ENCODE measurements around the gene SYPL2. TPM values are rescaled to one million over a fixed set of nuclear protein-coding genes. Genes with fewer than 3 reads are reported as not detected.
A peak's percentile ranks its signal among the peaks of the same experiment; 100 is the strongest.

The SYPL2 gene
- total and polyA plus RNA-seq, 4 donors = 0.14 to 4.7 (median 3.7) TPM

DNA sequence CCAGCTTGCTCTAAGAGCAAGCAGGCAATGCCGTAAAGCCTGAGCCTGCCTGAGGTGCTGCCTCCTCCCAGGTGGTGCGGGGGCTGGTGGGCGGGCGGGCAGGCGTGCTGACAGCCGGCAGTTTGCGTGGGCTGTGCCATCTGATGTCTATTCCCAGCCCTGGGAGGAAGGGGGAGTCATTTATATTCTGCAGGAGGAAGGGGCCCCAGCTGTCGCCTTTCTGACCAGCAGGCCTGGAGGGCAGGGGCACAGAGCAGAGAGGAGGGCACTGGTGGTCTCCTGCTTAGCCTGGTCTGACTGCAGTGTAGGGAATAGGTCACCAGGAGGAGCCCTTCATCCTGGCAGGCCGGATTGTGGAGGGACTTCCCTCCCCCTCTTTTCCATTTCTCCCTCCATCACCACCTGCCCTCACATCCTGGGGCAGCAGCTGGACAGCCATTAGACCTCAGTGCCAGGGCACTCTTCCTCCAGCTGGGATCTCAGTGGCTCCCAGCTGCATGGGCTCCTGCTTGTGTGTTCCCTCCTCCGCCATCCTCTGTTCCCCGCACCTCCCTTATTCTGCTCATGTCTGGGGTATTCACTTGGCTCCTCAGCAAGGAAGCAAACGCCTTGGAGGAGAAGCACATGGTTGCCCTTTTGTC is 31.9 kb downstream of the SYPL2 start:
- no peaks in the 10 kb centered on the region for H3K27me3 ChIP-seq (ENCODE audit: control insufficient read depth in 4 of 4, insufficient read depth in 4 of 4, low read length in 3 of 4)
- peaks cover 0 to 15% (median 9%) of the 10 kb centered on the region in 4 donors for H3K36me3 ChIP-seq (ENCODE audit: control insufficient read depth in 4 of 4, insufficient read depth in 3 of 4, low read depth in 1 of 4, low read length in 3 of 4)
- 86% methylated on average over 12 of the region's 12 CpGs for WGBS
- H3K27ac ChIP-seq (ENCODE audit: low read depth in 1 of 2, low read length in 2 of 2) = no peak overlapping the region
- H3K4me1 ChIP-seq (ENCODE audit: control insufficient read depth in 4 of 4, insufficient read depth in 4 of 4, low read length in 3 of 4) = peaks cover 0 to 12% (median 8%) of the 10 kb centered on the region in 4 donors
- TF ChIP-seq SP1 (IDR thresholded peaks at IDR 0.05) (no peak), RAD21 (IDR thresholded peaks at IDR 0.05) (peak; percentile 22 to 68), GABPA (IDR thresholded peaks at IDR 0.05 in 1 of 2, conservative IDR thresholded peaks at IDR 0.05 in 1 of 2) (no peak), CTCF (IDR thresholded peaks at IDR 0.05; ENCODE audit: low read depth, low read length, missing input control) (peak; percentile 35), TAF1 (conservative IDR thresholded peaks at IDR 0.05) (no peak), NR2F2 (IDR thresholded peaks at IDR 0.05) (no peak), ZBTB33 (IDR thresholded peaks at IDR 0.05) (no peak), EGR1 (IDR thresholded peaks at IDR 0.05; ENCODE audit: low read depth in 2 of 2) (no peak)
- TF ChIP-seq, protein P1, sequence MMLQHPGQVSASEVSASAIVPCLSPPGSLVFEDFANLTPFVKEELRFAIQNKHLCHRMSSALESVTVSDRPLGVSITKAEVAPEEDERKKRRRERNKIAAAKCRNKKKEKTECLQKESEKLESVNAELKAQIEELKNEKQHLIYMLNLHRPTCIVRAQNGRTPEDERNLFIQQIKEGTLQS (IDR thresholded peaks at IDR 0.05) = no peak
- TF ChIP-seq, protein P2, sequence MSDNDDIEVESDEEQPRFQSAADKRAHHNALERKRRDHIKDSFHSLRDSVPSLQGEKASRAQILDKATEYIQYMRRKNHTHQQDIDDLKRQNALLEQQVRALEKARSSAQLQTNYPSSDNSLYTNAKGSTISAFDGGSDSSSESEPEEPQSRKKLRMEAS (IDR thresholded peaks at IDR 0.05) = no peak
- H3K4me3 ChIP-seq (ENCODE audit: low read depth in 1 of 3, low read length in 3 of 3) = no peak overlapping the region
- H3K9ac ChIP-seq (ENCODE audit: low read depth in 1 of 2, low read length in 2 of 2) = no peak overlapping the region
- H3K9me3 ChIP-seq (ENCODE audit: control insufficient read depth in 4 of 4, low read length in 3 of 4) = no peaks in the 10 kb centered on the region
- no peak for DNase-seq (ENCODE audit: low spot score)

GRCh38 chr1:109499081-109499480 is 32.7 kb downstream of the SYPL2 start:
- no peak for DNase-seq (ENCODE audit: low spot score)
- no peak overlapping the region for H3K9ac ChIP-seq (ENCODE audit: low read depth in 1 of 2, low read length in 2 of 2)
- H3K36me3 ChIP-seq (ENCODE audit: control insufficient read depth in 4 of 4, insufficient read depth in 3 of 4, low read depth in 1 of 4, low read length in 3 of 4) = peaks cover 0 to 15% (median 9%) of the 10 kb centered on the region in 4 donors
- no peaks in the 10 kb centered on the region for H3K9me3 ChIP-seq (ENCODE audit: control insufficient read depth in 4 of 4, low read length in 3 of 4)
- H3K27ac ChIP-seq (ENCODE audit: low read depth in 1 of 2, low read length in 2 of 2) = no peak overlapping the region
- H3K27me3 ChIP-seq (ENCODE audit: control insufficient read depth in 4 of 4, insufficient read depth in 4 of 4, low read length in 3 of 4) = no peaks in the 10 kb centered on the region
- TF ChIP-seq HNF4G (IDR thresholded peaks at IDR 0.05) (no peak), CTCF (IDR thresholded peaks at IDR 0.05; ENCODE audit: low read depth, low read length, missing input control) (no peak), HNF4A (conservative IDR thresholded peaks at IDR 0.05) (no peak), GABPA (IDR thresholded peaks at IDR 0.05 in 1 of 2, conservative IDR thresholded peaks at IDR 0.05 in 1 of 2) (no peak), SP1 (IDR thresholded peaks at IDR 0.05) (no peak), ZBTB33 (IDR thresholded peaks at IDR 0.05) (no peak), FOXA2 (IDR thresholded peaks at IDR 0.05) (no peak), TAF1 (conservative IDR thresholded peaks at IDR 0.05) (no peak), NR2F2 (IDR thresholded peaks at IDR 0.05) (no peak), JUND (IDR thresholded peaks at IDR 0.05) (no peak)
- TF ChIP-seq, protein P1 (IDR thresholded peaks at IDR 0.05) = no peak
- 93% methylated on average over 7 of the region's 7 CpGs for WGBS
- no peak overlapping the region for H3K4me3 ChIP-seq (ENCODE audit: low read depth in 1 of 3, low read length in 3 of 3)
- peaks cover 0 to 10% (median 7%) of the 10 kb centered on the region in 4 donors for H3K4me1 ChIP-seq (ENCODE audit: control insufficient read depth in 4 of 4, insufficient read depth in 4 of 4, low read length in 3 of 4)
